Choroid plexus epithelial cell (primary cell): ENCODE data around the gene KCTD19.
A peak's percentile ranks its signal among the peaks of the same experiment; 100 is the strongest.

Experiments used
- DNase-seq: peaks from one replicate; pipeline ENCODE4 v3.0.0-alpha.2; 2010; ENCODE audit warnings: low read depth
- H3K4me3 ChIP-seq: 2 replicates; pipeline ENCODE4 v1.5.1; 2011; ENCODE audit warnings: low read depth, mild to moderate bottlenecking, control low read depth, low read length, moderate library complexity
- CTCF ChIP-seq: conservative IDR thresholded peaks from 2 replicates; pipeline ENCODE4 v1.5.1; 2011; ENCODE audit warnings: low read depth, mild to moderate bottlenecking, control low read depth, inconsistent platforms, low read length, moderate library complexity

Gene KCTD19

GRCh38 chr16:67294938-67295361, 31.6 kb downstream of the KCTD19 start:
- peak; percentile 41 for TF ChIP-seq CTCF
- DNase-seq, result peak; percentile 58
- no peak overlapping the region for H3K4me3 ChIP-seq

- no peak for DNase-seq
- H3K4me3 ChIP-seq, result no peak overlapping the region
- TF ChIP-seq CTCF, result no peak
These were observed 32.3 kb downstream of the KCTD19 start for GRCh38 chr16:67294171-67294757.

GRCh38 chr16:67291461-67291860, 35.1 kb downstream of the KCTD19 start:
- DNase-seq, result no peak
- no peak for TF ChIP-seq CTCF
- no peak overlapping the region for H3K4me3 ChIP-seq

- H3K4me3 ChIP-seq, result no peak overlapping the region
- no peak for DNase-seq
- no peak for TF ChIP-seq CTCF
These were observed 38.6 kb downstream of the KCTD19 start for GRCh38 chr16:67287960-67288359.

- no peak overlapping the region for H3K4me3 ChIP-seq
- DNase-seq, result no peak
- no peak for TF ChIP-seq CTCF
These were observed 39.9 kb downstream of the KCTD19 start for GRCh38 chr16:67286441-67287235.

GRCh38 chr16:67284699-67285646, 41.6 kb downstream of the KCTD19 start:
- DNase-seq, result peak; percentile 38
- TF ChIP-seq CTCF, result peak; percentile 67
- H3K4me3 ChIP-seq, result no peak overlapping the region
